Astrocyte (in vitro differentiated cells and primary cell): ENCODE data around the gene CERS6. TPM values are rescaled to one million over a fixed set of nuclear protein-coding genes. Genes with fewer than 3 reads are reported as not detected.

Experiments
- DNase-seq: peaks from one replicate; pipeline ENCODE4 v3.0.0-alpha.2; 2010; ENCODE audit warnings: low read depth
- FAIRE-seq: peaks from 2 replicates; lab custom pipeline; 2011; peaks lifted over from hg19 to GRCh38; lab: Jason Lieb, UNC
- H2AFZ ChIP-seq: 2 replicates; pipeline ENCODE4 v1.6.0; 2012; ENCODE audit warnings: low read depth, low read length, inconsistent platforms
- H3K27ac ChIP-seq: 2 replicates; pipeline ENCODE4 v1.5.1; 2011; ENCODE audit warnings: low read depth, low read length, inconsistent platforms
- H3K27me3 ChIP-seq: 2 replicates; pipeline ENCODE4 v1.6.0; 2011; ENCODE audit warnings: low read length, inconsistent platforms; ENCODE audit not compliant: insufficient read depth
- H3K36me3 ChIP-seq: 2 replicates; pipeline ENCODE4 v1.5.1; 2011; ENCODE audit warnings: low read length, inconsistent platforms; ENCODE audit not compliant: insufficient read depth
- H3K4me1 ChIP-seq: 2 replicates; pipeline ENCODE4 v1.5.1; 2011; ENCODE audit warnings: low read length, inconsistent platforms; ENCODE audit not compliant: insufficient read depth
- H3K4me2 ChIP-seq: 2 replicates; pipeline ENCODE4 v1.6.0; 2012; ENCODE audit warnings: low read length, inconsistent platforms
- H3K4me3 ChIP-seq: 2 replicates; pipeline ENCODE4 v1.5.1; 2011; ENCODE audit warnings: low read depth, mild to moderate bottlenecking, low read length, inconsistent platforms; ENCODE audit not compliant: insufficient read depth
- H3K79me2 ChIP-seq: 2 replicates; pipeline ENCODE4 v1.6.0; 2012; ENCODE audit warnings: mild to moderate bottlenecking, low read length, inconsistent platforms; ENCODE audit not compliant: insufficient read depth
- H3K9ac ChIP-seq: 2 replicates; pipeline ENCODE4 v1.6.0; 2012; ENCODE audit warnings: mild to moderate bottlenecking, low read length, inconsistent platforms
- H3K9me3 ChIP-seq: 2 replicates; pipeline ENCODE4 v1.5.1; 2012; ENCODE audit warnings: low read depth, mild to moderate bottlenecking, low read length, inconsistent platforms; ENCODE audit not compliant: insufficient read depth
- H4K20me1 ChIP-seq: 2 replicates; pipeline ENCODE4 v1.6.0; 2012; ENCODE audit warnings: low read length, inconsistent platforms; ENCODE audit not compliant: insufficient read depth
- H3K27ac Mint-ChIP-seq: one replicate; pipeline ENCODE4 v1.8.0; 2021; ENCODE audit warnings: mild to moderate bottlenecking, mixed read lengths; ENCODE audit not compliant: unreplicated experiment
- H3K27me3 Mint-ChIP-seq: one replicate; pipeline ENCODE4 v1.8.0; 2021; ENCODE audit warnings: low read depth, mixed read lengths; ENCODE audit not compliant: unreplicated experiment
- H3K36me3 Mint-ChIP-seq: one replicate; pipeline ENCODE4 v1.8.0; 2021; ENCODE audit warnings: low read depth, mixed read lengths; ENCODE audit not compliant: unreplicated experiment
- H3K4me1 Mint-ChIP-seq: one replicate; pipeline ENCODE4 v1.8.0; 2021; ENCODE audit warnings: low read depth, mixed read lengths; ENCODE audit not compliant: unreplicated experiment
- H3K4me3 Mint-ChIP-seq: one replicate; pipeline ENCODE4 v1.8.0; 2021; ENCODE audit warnings: mild to moderate bottlenecking, moderate library complexity, mixed read lengths; ENCODE audit not compliant: unreplicated experiment
- H3K9me3 Mint-ChIP-seq: one replicate; pipeline ENCODE4 v1.8.0; 2021; ENCODE audit warnings: mild to moderate bottlenecking, mixed read lengths; ENCODE audit not compliant: unreplicated experiment
- EZH2 ChIP-seq: IDR thresholded peaks from 2 replicates; pipeline ENCODE4 v1.6.1; 2012; ENCODE audit warnings: mild to moderate bottlenecking, low read length, inconsistent platforms; ENCODE audit not compliant: insufficient read depth
- total RNA-seq: library from RNA; stranded (reverse); gene quantifications from 2 replicates; pipeline ENCODE4 v1.2.1, GENCODE V29; 2021
- TF ChIP-seq, protein P1 (sequence below): IDR thresholded peaks from 2 replicates; pipeline ENCODE4 v1.5.1; 2011; ENCODE audit warnings: low read depth, mild to moderate bottlenecking, inconsistent platforms, low read length, moderate library complexity; ENCODE audit not compliant: insufficient read depth

The CERS6 gene
- total RNA-seq, 1 donor from 2014 or later: 23.4 TPM

GRCh38 chr2:168603439-168603961 is 147.4 kb downstream of the CERS6 start:
- Mint-ChIP-seq H3K27me3 (no peaks in the 10 kb centered on the region), H3K27ac (peak overlapping the region; percentile 9), H3K4me1 (peaks cover 17% of the 10 kb centered on the region), H3K9me3 (peaks cover 14% of the 10 kb centered on the region), H3K36me3 (peaks cover 4% of the 10 kb centered on the region), H3K4me3 (no peak overlapping the region)
- DNase-seq (no peak), FAIRE-seq (no peak)
- no peaks in the 10 kb centered on the region for H3K36me3 ChIP-seq
- H3K27me3 ChIP-seq: no peaks in the 10 kb centered on the region
- no peak overlapping the region for H2AFZ ChIP-seq
- no peak overlapping the region for H3K27ac ChIP-seq
- H3K79me2 ChIP-seq: no peaks in the 10 kb centered on the region
- no peak overlapping the region for H3K9ac ChIP-seq
- H3K9me3 ChIP-seq: peaks cover 3% of the 10 kb centered on the region
- no peak overlapping the region for H3K4me3 ChIP-seq
- TF ChIP-seq, protein P1, sequence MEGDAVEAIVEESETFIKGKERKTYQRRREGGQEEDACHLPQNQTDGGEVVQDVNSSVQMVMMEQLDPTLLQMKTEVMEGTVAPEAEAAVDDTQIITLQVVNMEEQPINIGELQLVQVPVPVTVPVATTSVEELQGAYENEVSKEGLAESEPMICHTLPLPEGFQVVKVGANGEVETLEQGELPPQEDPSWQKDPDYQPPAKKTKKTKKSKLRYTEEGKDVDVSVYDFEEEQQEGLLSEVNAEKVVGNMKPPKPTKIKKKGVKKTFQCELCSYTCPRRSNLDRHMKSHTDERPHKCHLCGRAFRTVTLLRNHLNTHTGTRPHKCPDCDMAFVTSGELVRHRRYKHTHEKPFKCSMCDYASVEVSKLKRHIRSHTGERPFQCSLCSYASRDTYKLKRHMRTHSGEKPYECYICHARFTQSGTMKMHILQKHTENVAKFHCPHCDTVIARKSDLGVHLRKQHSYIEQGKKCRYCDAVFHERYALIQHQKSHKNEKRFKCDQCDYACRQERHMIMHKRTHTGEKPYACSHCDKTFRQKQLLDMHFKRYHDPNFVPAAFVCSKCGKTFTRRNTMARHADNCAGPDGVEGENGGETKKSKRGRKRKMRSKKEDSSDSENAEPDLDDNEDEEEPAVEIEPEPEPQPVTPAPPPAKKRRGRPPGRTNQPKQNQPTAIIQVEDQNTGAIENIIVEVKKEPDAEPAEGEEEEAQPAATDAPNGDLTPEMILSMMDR: no peak
- TF ChIP-seq EZH2: no peak
- no peaks in the 10 kb centered on the region for H3K4me1 ChIP-seq
- H4K20me1 ChIP-seq: no peaks in the 10 kb centered on the region
- no peak overlapping the region for H3K4me2 ChIP-seq

DNA sequence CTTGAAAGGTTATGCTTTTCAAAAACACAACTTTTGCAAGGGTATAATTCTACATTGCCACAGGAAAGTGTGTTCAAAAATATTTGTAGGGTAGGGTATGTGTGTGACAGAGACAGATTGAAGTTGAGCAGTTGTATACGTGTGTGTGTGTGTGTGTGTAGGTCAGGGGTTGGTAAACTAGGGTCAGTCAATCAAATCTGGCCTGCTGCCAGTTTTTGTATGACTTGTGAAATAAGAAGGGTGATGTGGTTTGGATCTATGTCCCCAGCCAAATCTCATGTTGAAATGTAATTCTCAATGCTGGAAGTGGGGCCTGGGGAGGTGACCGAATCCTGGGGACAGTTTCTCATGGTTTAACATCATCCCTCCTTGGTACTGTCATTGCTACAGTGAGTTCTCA is 148.2 kb downstream of the CERS6 start:
- DNase-seq: no peak
- peaks cover 20% of the 10 kb centered on the region for H3K4me1 Mint-ChIP-seq
- H3K27me3 ChIP-seq: no peaks in the 10 kb centered on the region
- peaks cover 14% of the 10 kb centered on the region for H3K9me3 Mint-ChIP-seq
- H3K4me1 ChIP-seq: no peaks in the 10 kb centered on the region
- H2AFZ ChIP-seq: no peak overlapping the region
- no peaks in the 10 kb centered on the region for H4K20me1 ChIP-seq
- no peak for FAIRE-seq
- no peak overlapping the region for H3K4me3 Mint-ChIP-seq
- H3K9ac ChIP-seq: no peak overlapping the region
- no peak overlapping the region for H3K4me3 ChIP-seq
- no peak overlapping the region for H3K27ac Mint-ChIP-seq
- TF ChIP-seq, protein P1: no peak
- no peak for TF ChIP-seq EZH2
- peaks cover 3% of the 10 kb centered on the region for H3K9me3 ChIP-seq
- H3K36me3 Mint-ChIP-seq: peaks cover 6% of the 10 kb centered on the region
- no peaks in the 10 kb centered on the region for H3K36me3 ChIP-seq
- no peak overlapping the region for H3K4me2 ChIP-seq
- no peak overlapping the region for H3K27ac ChIP-seq
- H3K79me2 ChIP-seq: no peaks in the 10 kb centered on the region
- H3K27me3 Mint-ChIP-seq: no peaks in the 10 kb centered on the region

- peaks cover 9% of the 10 kb centered on the region for H3K36me3 Mint-ChIP-seq
- H3K4me1 Mint-ChIP-seq: peaks cover 9% of the 10 kb centered on the region
- Histone ChIP-seq H3K9ac (no peak overlapping the region), H3K4me3 (no peak overlapping the region), H2AFZ (no peak overlapping the region), H3K36me3 (no peaks in the 10 kb centered on the region), H4K20me1 (no peaks in the 10 kb centered on the region), H3K9me3 (peaks cover 3% of the 10 kb centered on the region), H3K4me1 (no peaks in the 10 kb centered on the region), H3K4me2 (no peak overlapping the region), H3K27ac (no peak overlapping the region), H3K79me2 (no peaks in the 10 kb centered on the region), H3K27me3 (no peaks in the 10 kb centered on the region)
- H3K27me3 Mint-ChIP-seq: no peaks in the 10 kb centered on the region
- TF ChIP-seq, protein P1: no peak
- TF ChIP-seq EZH2: no peak
- no peak overlapping the region for H3K4me3 Mint-ChIP-seq
- peak overlapping the region; percentile 26 for H3K27ac Mint-ChIP-seq
- peaks cover 14% of the 10 kb centered on the region for H3K9me3 Mint-ChIP-seq
- FAIRE-seq: no peak
- DNase-seq: peak; percentile 58
Measured at GRCh38 chr2:168607992-168608391, 151.9 kb downstream of the CERS6 start.
